ENCODE data around the gene SPOCK3.

DNA sequence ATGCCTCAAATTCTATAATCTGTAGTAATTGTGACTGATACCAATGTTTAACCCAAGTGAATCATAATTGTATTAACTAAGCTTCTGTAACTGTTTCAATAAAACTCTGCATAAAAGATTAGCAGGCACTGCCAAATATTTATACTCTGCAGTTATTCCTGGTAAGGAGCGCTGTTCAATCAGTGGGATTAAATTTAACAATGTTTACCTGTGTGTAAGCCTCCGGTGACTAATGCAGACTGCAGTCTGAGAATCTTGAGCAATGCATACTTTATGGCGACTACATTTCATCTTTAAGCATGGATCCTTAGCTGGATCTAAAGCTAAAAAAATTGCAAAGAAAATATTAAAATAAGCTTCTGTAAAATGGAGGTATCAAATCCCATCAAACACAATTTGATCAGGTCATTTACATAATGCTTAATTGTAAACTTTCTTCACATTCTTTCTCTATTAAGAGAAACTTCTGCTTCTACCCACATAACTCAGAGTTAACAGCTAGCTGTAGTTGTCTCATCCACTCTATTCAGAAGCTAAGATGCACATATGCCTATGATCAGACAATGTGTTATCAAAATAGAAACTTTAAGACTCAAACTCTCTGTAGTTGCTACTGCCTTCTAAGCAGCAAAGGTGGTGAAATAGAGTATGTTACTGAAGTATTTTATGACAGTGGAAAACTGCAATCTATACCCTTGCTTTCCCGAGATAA lies 234.0 kb downstream of the SPOCK3 start:
- TF ChIP-seq CHD2 (IDR thresholded peaks at IDR 0.05; ENCODE audit: low read depth, low read length) (no peak), SMAD1 (CRISPR knock-in tag; IDR thresholded peaks at IDR 0.05; ENCODE audit: borderline replicate concordance, low read depth) (no peak), ZNF232 (CRISPR knock-in tag; IDR thresholded peaks at IDR 0.05; ENCODE audit: borderline replicate concordance) (no peak), KDM5A (IDR thresholded peaks at IDR 0.05; ENCODE audit: borderline replicate concordance, low read length) (no peak), EZH2 (conservative IDR thresholded peaks at IDR 0.05; ENCODE audit: low read depth, low read length) (no peak)
- TF ChIP-seq, protein P1, sequence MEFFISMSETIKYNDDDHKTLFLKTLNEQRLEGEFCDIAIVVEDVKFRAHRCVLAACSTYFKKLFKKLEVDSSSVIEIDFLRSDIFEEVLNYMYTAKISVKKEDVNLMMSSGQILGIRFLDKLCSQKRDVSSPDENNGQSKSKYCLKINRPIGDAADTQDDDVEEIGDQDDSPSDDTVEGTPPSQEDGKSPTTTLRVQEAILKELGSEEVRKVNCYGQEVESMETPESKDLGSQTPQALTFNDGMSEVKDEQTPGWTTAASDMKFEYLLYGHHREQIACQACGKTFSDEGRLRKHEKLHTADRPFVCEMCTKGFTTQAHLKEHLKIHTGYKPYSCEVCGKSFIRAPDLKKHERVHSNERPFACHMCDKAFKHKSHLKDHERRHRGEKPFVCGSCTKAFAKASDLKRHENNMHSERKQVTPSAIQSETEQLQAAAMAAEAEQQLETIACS (CRISPR knock-in tag; IDR thresholded peaks at IDR 0.05) = no peak
- TF ChIP-seq, protein P2, sequence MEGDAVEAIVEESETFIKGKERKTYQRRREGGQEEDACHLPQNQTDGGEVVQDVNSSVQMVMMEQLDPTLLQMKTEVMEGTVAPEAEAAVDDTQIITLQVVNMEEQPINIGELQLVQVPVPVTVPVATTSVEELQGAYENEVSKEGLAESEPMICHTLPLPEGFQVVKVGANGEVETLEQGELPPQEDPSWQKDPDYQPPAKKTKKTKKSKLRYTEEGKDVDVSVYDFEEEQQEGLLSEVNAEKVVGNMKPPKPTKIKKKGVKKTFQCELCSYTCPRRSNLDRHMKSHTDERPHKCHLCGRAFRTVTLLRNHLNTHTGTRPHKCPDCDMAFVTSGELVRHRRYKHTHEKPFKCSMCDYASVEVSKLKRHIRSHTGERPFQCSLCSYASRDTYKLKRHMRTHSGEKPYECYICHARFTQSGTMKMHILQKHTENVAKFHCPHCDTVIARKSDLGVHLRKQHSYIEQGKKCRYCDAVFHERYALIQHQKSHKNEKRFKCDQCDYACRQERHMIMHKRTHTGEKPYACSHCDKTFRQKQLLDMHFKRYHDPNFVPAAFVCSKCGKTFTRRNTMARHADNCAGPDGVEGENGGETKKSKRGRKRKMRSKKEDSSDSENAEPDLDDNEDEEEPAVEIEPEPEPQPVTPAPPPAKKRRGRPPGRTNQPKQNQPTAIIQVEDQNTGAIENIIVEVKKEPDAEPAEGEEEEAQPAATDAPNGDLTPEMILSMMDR (CRISPR knock-in tag; IDR thresholded peaks at IDR 0.05) = no peak
- TF ChIP-seq, protein P3, sequence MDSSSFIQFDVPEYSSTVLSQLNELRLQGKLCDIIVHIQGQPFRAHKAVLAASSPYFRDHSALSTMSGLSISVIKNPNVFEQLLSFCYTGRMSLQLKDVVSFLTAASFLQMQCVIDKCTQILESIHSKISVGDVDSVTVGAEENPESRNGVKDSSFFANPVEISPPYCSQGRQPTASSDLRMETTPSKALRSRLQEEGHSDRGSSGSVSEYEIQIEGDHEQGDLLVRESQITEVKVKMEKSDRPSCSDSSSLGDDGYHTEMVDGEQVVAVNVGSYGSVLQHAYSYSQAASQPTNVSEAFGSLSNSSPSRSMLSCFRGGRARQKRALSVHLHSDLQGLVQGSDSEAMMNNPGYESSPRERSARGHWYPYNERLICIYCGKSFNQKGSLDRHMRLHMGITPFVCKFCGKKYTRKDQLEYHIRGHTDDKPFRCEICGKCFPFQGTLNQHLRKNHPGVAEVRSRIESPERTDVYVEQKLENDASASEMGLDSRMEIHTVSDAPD (CRISPR knock-in tag; IDR thresholded peaks at IDR 0.05) = no peak
- TF ChIP-seq, protein P4, sequence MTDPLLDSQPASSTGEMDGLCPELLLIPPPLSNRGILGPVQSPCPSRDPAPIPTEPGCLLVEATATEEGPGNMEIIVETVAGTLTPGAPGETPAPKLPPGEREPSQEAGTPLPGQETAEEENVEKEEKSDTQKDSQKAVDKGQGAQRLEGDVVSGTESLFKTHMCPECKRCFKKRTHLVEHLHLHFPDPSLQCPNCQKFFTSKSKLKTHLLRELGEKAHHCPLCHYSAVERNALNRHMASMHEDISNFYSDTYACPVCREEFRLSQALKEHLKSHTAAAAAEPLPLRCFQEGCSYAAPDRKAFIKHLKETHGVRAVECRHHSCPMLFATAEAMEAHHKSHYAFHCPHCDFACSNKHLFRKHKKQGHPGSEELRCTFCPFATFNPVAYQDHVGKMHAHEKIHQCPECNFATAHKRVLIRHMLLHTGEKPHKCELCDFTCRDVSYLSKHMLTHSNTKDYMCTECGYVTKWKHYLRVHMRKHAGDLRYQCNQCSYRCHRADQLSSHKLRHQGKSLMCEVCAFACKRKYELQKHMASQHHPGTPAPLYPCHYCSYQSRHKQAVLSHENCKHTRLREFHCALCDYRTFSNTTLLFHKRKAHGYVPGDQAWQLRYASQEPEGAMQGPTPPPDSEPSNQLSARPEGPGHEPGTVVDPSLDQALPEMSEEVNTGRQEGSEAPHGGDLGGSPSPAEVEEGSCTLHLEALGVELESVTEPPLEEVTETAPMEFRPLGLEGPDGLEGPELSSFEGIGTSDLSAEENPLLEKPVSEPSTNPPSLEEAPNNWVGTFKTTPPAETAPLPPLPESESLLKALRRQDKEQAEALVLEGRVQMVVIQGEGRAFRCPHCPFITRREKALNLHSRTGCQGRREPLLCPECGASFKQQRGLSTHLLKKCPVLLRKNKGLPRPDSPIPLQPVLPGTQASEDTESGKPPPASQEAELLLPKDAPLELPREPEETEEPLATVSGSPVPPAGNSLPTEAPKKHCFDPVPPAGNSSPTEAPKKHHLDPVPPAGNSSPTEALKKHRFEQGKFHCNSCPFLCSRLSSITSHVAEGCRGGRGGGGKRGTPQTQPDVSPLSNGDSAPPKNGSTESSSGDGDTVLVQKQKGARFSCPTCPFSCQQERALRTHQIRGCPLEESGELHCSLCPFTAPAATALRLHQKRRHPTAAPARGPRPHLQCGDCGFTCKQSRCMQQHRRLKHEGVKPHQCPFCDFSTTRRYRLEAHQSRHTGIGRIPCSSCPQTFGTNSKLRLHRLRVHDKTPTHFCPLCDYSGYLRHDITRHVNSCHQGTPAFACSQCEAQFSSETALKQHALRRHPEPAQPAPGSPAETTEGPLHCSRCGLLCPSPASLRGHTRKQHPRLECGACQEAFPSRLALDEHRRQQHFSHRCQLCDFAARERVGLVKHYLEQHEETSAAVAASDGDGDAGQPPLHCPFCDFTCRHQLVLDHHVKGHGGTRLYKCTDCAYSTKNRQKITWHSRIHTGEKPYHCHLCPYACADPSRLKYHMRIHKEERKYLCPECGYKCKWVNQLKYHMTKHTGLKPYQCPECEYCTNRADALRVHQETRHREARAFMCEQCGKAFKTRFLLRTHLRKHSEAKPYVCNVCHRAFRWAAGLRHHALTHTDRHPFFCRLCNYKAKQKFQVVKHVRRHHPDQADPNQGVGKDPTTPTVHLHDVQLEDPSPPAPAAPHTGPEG (CRISPR knock-in tag; IDR thresholded peaks at IDR 0.05) = no peak
